Stomach (tissue), 9 donors: ENCODE measurements around the gene KRTAP17-1. TPM values are rescaled to one million over a fixed set of nuclear protein-coding genes. Genes with fewer than 3 reads are reported as not detected.

Experiments
- DNase-seq, 2 donors: peaks; one replicate each; pipeline versions ENCODE4 v3.0.0 to v3.0.0-alpha.2; 2013 to 2019
- H3K27ac ChIP-seq, 5 donors: fragments of 200-600 bp in 4 of 5; sonication (generic) in 4 of 5; one replicate each; pipeline ENCODE4 v1.5.1; 2013 to 2019; ENCODE audit warnings: mild to moderate bottlenecking in 1 of 5, moderate library complexity in 1 of 5
- H3K27me3 ChIP-seq, 3 donors: fragments of 200-600 bp; sonication (generic); one replicate each; pipeline ENCODE4 v1.5.1; 2017 to 2019; ENCODE audit warnings: mixed run types in 1 of 3
- H3K36me3 ChIP-seq, 4 donors: fragments of 200-600 bp; sonication (generic); 1 replicate in 3 of 4; 2 replicates in 1 of 4; pipeline ENCODE4 v1.5.1; 2016 to 2019
- H3K4me1 ChIP-seq, 4 donors: fragments of 200-600 bp; sonication (generic); one replicate each; pipeline ENCODE4 v1.5.1; 2016 to 2019
- H3K4me3 ChIP-seq, 4 donors: fragments of 200-600 bp; sonication (generic) in 3 of 4; one replicate each; pipeline ENCODE4 v1.5.1; 2016 to 2019; ENCODE audit warnings: mild to moderate bottlenecking in 1 of 4
- H3K9me3 ChIP-seq, 4 donors: fragments of 200-600 bp; sonication (generic); one replicate each; pipeline ENCODE4 v1.5.1; 2016 to 2019
- EP300 ChIP-seq: sonication (generic); formaldehyde crosslinking; IDR thresholded peaks from one replicate; pipeline ENCODE4 v1.6.1; 2017; ENCODE audit warnings: antibody characterized with exemption
- POLR2A ChIP-seq, 4 donors: fragments of 450-650 bp; IDR thresholded peaks; one replicate each; pipeline ENCODE4 v1.6.1; 2016; ENCODE audit warnings: antibody characterized with exemption in 4 of 4, control low read depth in 2 of 4, mild to moderate bottlenecking in 1 of 4, moderate library complexity in 1 of 4
- POLR2AphosphoS5 ChIP-seq, 3 donors: sonication (generic); formaldehyde crosslinking; IDR thresholded peaks; one replicate each; pipeline ENCODE4 v1.6.1; 2016; ENCODE audit warnings: antibody characterized with exemption in 3 of 3
- WGBS, 5 donors: extraction: QIAGEN DNeasy Blood & Tissue Kit in 3 of 5; methylation state at CpG; one replicate each; pipeline versions ENCODE4 v1.1.5 to v1.1.7; 2013 to 2018; 5-methylcytosine and 5-hydroxymethylcytosine counted together
- intact Hi-C: fragments of 100-400 bp; cut with DNase I; formaldehyde crosslinking; loops from one replicate; pipeline ENCODE4 v1.15.1; 2023; ENCODE audit warnings: low total_unique reads
- polyA plus RNA-seq, 3 donors: library from polyadenylated mRNA; stranded (reverse); fragments of 200-250 nt; gene quantifications; one replicate each; pipeline ENCODE4 v1.2.3, GENCODE V29; 2013
- total RNA-seq, 5 donors: library from RNA; depleted of rRNA; stranded (reverse); fragments of >200 nt; gene quantifications; one replicate each; pipeline versions ENCODE4 v1.1.0 to v1.2.3, GENCODE V29; 2014 to 2016
- TF ChIP-seq, protein P1 (sequence below), 7 experiments: fragments of 450-650 bp in 4 of 7; fragments of 200-600 bp in 3 of 7; sonication (generic) in 3 of 7; IDR thresholded peaks; one replicate each; pipeline ENCODE4 v1.5.1; 2016 to 2019; ENCODE audit warnings: antibody characterized with exemption in 7 of 7, control low read depth in 2 of 7, mild to moderate bottlenecking in 1 of 7
- donor health status: healthy with polysubstance abuse.
- donor health status: Bipolar disorder and iron deficiency.
- donor health status: healthy.

The KRTAP17-1 gene
- total and polyA plus RNA-seq, 8 donors = not detected

DNA sequence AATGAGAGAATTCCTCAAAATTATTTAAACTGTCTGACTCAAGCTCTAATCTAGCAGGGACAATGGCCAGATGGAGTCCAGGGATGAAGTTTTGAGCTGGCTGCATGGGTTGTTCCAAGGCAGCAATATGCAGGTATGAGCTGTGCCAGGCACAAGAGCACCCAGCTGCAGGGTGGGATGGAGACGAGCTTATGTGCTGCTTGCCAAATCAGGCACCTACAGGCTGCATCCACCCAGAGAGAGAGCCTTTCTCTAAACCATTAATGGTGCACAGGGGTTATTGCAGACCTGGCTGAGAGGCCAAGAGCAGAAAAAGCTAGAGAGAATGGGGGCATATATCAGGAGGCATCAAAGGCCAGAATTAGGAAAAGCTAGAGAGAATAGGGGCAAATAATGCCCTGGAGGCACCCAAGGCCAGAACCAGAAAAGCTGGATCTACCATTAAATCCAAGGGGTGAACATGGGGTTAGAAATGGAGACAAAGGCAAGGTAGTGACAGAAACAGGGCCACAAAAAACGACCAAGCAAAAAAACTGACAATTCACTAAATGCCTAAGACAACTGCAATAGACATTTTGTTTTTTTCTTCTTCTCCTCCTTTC, 24.2 kb upstream of the KRTAP17-1 start:
- no peak for DNase-seq
- TF ChIP-seq EP300 = no peak
- TF ChIP-seq, protein P1, sequence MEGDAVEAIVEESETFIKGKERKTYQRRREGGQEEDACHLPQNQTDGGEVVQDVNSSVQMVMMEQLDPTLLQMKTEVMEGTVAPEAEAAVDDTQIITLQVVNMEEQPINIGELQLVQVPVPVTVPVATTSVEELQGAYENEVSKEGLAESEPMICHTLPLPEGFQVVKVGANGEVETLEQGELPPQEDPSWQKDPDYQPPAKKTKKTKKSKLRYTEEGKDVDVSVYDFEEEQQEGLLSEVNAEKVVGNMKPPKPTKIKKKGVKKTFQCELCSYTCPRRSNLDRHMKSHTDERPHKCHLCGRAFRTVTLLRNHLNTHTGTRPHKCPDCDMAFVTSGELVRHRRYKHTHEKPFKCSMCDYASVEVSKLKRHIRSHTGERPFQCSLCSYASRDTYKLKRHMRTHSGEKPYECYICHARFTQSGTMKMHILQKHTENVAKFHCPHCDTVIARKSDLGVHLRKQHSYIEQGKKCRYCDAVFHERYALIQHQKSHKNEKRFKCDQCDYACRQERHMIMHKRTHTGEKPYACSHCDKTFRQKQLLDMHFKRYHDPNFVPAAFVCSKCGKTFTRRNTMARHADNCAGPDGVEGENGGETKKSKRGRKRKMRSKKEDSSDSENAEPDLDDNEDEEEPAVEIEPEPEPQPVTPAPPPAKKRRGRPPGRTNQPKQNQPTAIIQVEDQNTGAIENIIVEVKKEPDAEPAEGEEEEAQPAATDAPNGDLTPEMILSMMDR (IDR thresholded peaks at IDR 0.05) = no peak
- H3K27me3 ChIP-seq = no peaks in the 10 kb centered on the region
- no peak overlapping the region for H3K4me3 ChIP-seq
- peaks cover 0 to 17% (median 10%) of the 10 kb centered on the region in 4 donors for H3K9me3 ChIP-seq
- peaks cover 0 to 12% (median 6%) of the 10 kb centered on the region in 4 donors for H3K4me1 ChIP-seq
- no peak overlapping the region for H3K27ac ChIP-seq
- intact Hi-C loops = no loop called here
- H3K36me3 ChIP-seq = no peaks in the 10 kb centered on the region
- 49 to 74% (median 50%) methylated on average over 2 of the region's 2 CpGs for WGBS, 5 donors

- peak in 1 of 2 donors; percentile 46 for DNase-seq
- Histone ChIP-seq H3K9me3 (peaks cover 0 to 17% (median 10%) of the 10 kb centered on the region in 4 donors), H3K27ac (no peak overlapping the region), H3K36me3 (no peaks in the 10 kb centered on the region), H3K4me1 (peaks cover 0 to 12% (median 6%) of the 10 kb centered on the region in 4 donors), H3K4me3 (no peak overlapping the region), H3K27me3 (no peaks in the 10 kb centered on the region)
- TF ChIP-seq EP300 = no peak
- TF ChIP-seq, protein P1 (IDR thresholded peaks at IDR 0.05) = no peak
- TF ChIP-seq POLR2A (IDR thresholded peaks at IDR 0.05) = no peak
- no peak for TF ChIP-seq POLR2AphosphoS5 (IDR thresholded peaks at IDR 0.05)
- WGBS, 5 donors = 21 to 32% (median 25%) methylated on average over 5 of the region's 5 CpGs
- intact Hi-C loops = no loop called here
Observed at GRCh38 chr17:41338961-41339485, 23.5 kb upstream of the KRTAP17-1 start.

DNA sequence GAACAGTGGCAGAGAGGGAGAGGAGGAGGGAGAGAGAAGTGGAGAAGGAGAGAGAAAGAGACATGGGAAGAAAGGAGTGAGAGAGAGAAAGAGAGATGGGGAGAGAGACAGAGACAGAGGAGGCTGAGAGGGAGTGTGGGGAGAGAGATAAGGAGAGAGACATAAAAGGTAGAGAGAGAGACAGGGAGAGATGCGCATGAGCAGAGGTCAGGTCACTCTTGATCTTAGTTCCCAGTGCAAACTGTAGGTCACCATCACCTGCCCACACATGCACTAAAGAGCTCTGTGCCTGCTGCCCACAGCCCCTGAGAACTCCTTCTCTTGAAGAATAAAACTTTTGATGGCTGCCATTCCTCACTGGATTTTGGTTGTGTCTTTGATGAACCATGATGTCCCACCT, 20.2 kb upstream of the KRTAP17-1 start:
- TF ChIP-seq, protein P1 (IDR thresholded peaks at IDR 0.05) = no peak
- TF ChIP-seq POLR2A (IDR thresholded peaks at IDR 0.05) = no peak
- TF ChIP-seq POLR2AphosphoS5 (IDR thresholded peaks at IDR 0.05) = no peak
- TF ChIP-seq EP300 = no peak
- no peaks in the 10 kb centered on the region for H3K9me3 ChIP-seq
- H3K4me3 ChIP-seq = no peak overlapping the region
- 94 to 100% (median 97%) methylated on average over 1 of the region's 1 CpG for WGBS, 5 donors
- H3K27me3 ChIP-seq = peaks cover 0 to 8% (median 0%) of the 10 kb centered on the region in 3 donors
- intact Hi-C loops = no loop called here
- peaks cover 0 to 12% (median 6%) of the 10 kb centered on the region in 4 donors for H3K4me1 ChIP-seq
- H3K36me3 ChIP-seq = no peaks in the 10 kb centered on the region
- DNase-seq = no peak
- H3K27ac ChIP-seq = no peak overlapping the region

DNA sequence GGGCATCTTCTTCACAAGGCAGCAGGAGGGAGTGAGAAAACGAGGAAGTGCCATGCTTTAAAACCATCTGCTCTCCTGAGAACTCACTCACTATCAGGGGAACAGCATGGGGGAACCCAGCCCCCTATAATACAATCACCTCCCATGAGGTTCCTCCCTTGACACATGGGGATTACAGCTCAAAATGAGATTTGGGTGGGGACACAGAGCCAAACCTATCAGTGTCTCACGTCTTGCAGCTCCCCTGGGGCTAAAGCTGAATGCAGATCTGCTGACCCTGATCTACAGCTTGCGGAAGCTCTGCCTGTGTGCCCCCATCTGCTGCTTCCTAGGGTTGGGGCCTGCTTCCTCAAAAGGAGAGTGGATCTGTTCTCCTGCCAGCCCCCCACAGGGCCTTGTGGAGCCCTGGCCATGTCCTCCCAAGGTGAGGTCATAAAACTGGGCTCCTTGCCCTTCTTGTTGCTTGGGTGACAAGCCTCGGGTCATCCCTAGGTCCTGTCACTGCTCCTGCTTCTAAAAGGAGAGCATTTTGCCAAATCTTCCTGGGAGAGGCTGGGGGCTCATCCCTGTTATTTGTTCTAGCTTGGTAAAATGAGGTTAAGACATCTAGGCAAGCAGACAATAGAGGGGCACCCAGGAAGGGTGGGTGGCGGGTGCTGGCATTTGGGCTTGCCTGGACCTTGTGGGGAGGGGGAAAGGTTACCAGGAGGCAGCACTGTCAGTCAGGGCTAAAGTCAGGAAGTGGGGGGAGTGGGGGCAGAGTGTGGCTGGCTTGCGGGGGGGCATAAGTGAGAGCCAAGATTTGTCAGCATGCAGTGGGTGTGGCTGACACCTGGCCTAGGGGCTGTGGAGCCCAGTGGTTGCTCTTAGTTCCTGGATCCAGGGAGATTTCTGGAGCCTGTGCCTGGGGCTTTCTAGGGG, 19.1 kb upstream of the KRTAP17-1 start:
- intact Hi-C loops = no loop called here
- DNase-seq = no peak
- Histone ChIP-seq H3K4me1 (peaks cover 0 to 11% (median 5%) of the 10 kb centered on the region in 4 donors), H3K9me3 (no peaks in the 10 kb centered on the region), H3K36me3 (no peaks in the 10 kb centered on the region), H3K27ac (no peak overlapping the region), H3K4me3 (no peak overlapping the region), H3K27me3 (peaks cover 0 to 8% (median 0%) of the 10 kb centered on the region in 3 donors)
- TF ChIP-seq, protein P1 (IDR thresholded peaks at IDR 0.05) = no peak
- no peak for TF ChIP-seq EP300
- TF ChIP-seq POLR2A (IDR thresholded peaks at IDR 0.05) = no peak
- TF ChIP-seq POLR2AphosphoS5 (IDR thresholded peaks at IDR 0.05) = no peak
- 62 to 79% (median 75%) methylated on average over 5 to 6 of the region's 6 CpGs for WGBS, 5 donors
